Measurements from ENCODE around the gene MIGA2. TPM values are rescaled to one million over a fixed set of nuclear protein-coding genes. Genes with fewer than 3 reads are reported as not detected.
A peak's percentile ranks its signal among the peaks of the same experiment; 100 is the strongest.

Gene MIGA2
- total RNA-seq, 1 donor from 2014 or later, result 38.3 TPM

GRCh38 chr9:129008986-129009583 is 27.3 kb upstream of the MIGA2 start:
- no peak for TF ChIP-seq CTCF (conservative IDR thresholded peaks at IDR 0.05)
- Mint-ChIP-seq H3K27ac (ENCODE audit: unreplicated experiment) (no peak overlapping the region), H3K27me3 (ENCODE audit: low read depth) (peaks cover 5% of the 10 kb centered on the region), H3K9me3 (no peaks in the 10 kb centered on the region), H3K4me1 (peaks cover 5% of the 10 kb centered on the region), H3K36me3 (ENCODE audit: low read depth) (peaks cover 4% of the 10 kb centered on the region), H3K4me3 (no peak overlapping the region)
- no peak for DNase-seq (ENCODE audit: low read depth, low spot score)

- Mint-ChIP-seq H3K9me3 (no peaks in the 10 kb centered on the region), H3K27me3 (ENCODE audit: low read depth) (peaks cover 5% of the 10 kb centered on the region), H3K4me1 (peaks cover 5% of the 10 kb centered on the region), H3K27ac (ENCODE audit: unreplicated experiment) (no peak overlapping the region), H3K36me3 (ENCODE audit: low read depth) (peaks cover 4% of the 10 kb centered on the region), H3K4me3 (no peak overlapping the region)
- no peak for DNase-seq (ENCODE audit: low read depth, low spot score)
- no peak for TF ChIP-seq CTCF (conservative IDR thresholded peaks at IDR 0.05)
Observed at GRCh38 chr9:129009584-129010141, 26.8 kb upstream of the MIGA2 start.

GRCh38 chr9:129010267-129010975 is 26.0 kb upstream of the MIGA2 start:
- DNase-seq (ENCODE audit: low read depth, low spot score), result no peak
- peaks cover 4% of the 10 kb centered on the region for H3K36me3 Mint-ChIP-seq (ENCODE audit: low read depth)
- TF ChIP-seq CTCF (conservative IDR thresholded peaks at IDR 0.05), result no peak
- H3K27ac Mint-ChIP-seq (ENCODE audit: unreplicated experiment), result no peak overlapping the region
- H3K9me3 Mint-ChIP-seq, result no peaks in the 10 kb centered on the region
- peaks cover 5% of the 10 kb centered on the region for H3K4me1 Mint-ChIP-seq
- no peak overlapping the region for H3K4me3 Mint-ChIP-seq
- H3K27me3 Mint-ChIP-seq (ENCODE audit: low read depth), result peaks cover 5% of the 10 kb centered on the region

GRCh38 chr9:129011170-129011569 is 25.3 kb upstream of the MIGA2 start:
- no peak for TF ChIP-seq CTCF (conservative IDR thresholded peaks at IDR 0.05)
- H3K27me3 Mint-ChIP-seq (ENCODE audit: low read depth), result peaks cover 5% of the 10 kb centered on the region
- peak overlapping the region; percentile 75 for H3K27ac Mint-ChIP-seq (ENCODE audit: unreplicated experiment)
- peak overlapping the region; percentile 19 for H3K4me3 Mint-ChIP-seq
- no peak for DNase-seq (ENCODE audit: low read depth, low spot score)
- peaks cover 4% of the 10 kb centered on the region for H3K36me3 Mint-ChIP-seq (ENCODE audit: low read depth)
- peaks cover 5% of the 10 kb centered on the region for H3K4me1 Mint-ChIP-seq
- H3K9me3 Mint-ChIP-seq, result no peaks in the 10 kb centered on the region

- DNase-seq (ENCODE audit: low read depth, low spot score), result no peak
- H3K36me3 Mint-ChIP-seq (ENCODE audit: low read depth), result peaks cover under 1% of the 10 kb centered on the region
- peak overlapping the region; percentile 19 for H3K4me3 Mint-ChIP-seq
- no peak for TF ChIP-seq CTCF (conservative IDR thresholded peaks at IDR 0.05)
- no peaks in the 10 kb centered on the region for H3K9me3 Mint-ChIP-seq
- peaks cover 1% of the 10 kb centered on the region for H3K27me3 Mint-ChIP-seq (ENCODE audit: low read depth)
- H3K4me1 Mint-ChIP-seq, result peaks cover 1% of the 10 kb centered on the region
- peak overlapping the region; percentile 50 for H3K27ac Mint-ChIP-seq (ENCODE audit: unreplicated experiment)
Observed at GRCh38 chr9:129011761-129012181, 24.7 kb upstream of the MIGA2 start.
